Liver (tissue), 3 donors: Measurements from ENCODE around the gene CHRNB2.

ENCODE experiments used
- EGR1 ChIP-seq, 2 donors: IDR thresholded peaks; 2 replicates each; pipeline ENCODE4 v1.6.1; 2016 to 2018; ENCODE audit warnings: antibody characterized with exemption in 2 of 2, low read depth in 2 of 2
- FOXA1 ChIP-seq: IDR thresholded peaks from 2 replicates; pipeline ENCODE4 v1.6.1; 2016; ENCODE audit warnings: antibody characterized with exemption
- GABPA ChIP-seq, 2 donors: IDR thresholded peaks in 1 of 2; conservative IDR thresholded peaks in 1 of 2; 2 replicates each; pipeline ENCODE4 v1.6.1; 2016; ENCODE audit warnings: antibody characterized with exemption in 2 of 2, mild to moderate bottlenecking in 1 of 2, moderate library complexity in 1 of 2
- HNF4G ChIP-seq: IDR thresholded peaks from 2 replicates; pipeline ENCODE4 v1.6.1; 2016; ENCODE audit warnings: antibody characterized with exemption
- JUND ChIP-seq, 2 donors: IDR thresholded peaks; 2 replicates each; pipeline ENCODE4 v1.6.1; 2016; ENCODE audit warnings: antibody characterized with exemption in 2 of 2
- RAD21 ChIP-seq, 2 donors: IDR thresholded peaks; 2 replicates each; pipeline ENCODE4 v1.6.1; 2016; ENCODE audit warnings: antibody characterized with exemption in 2 of 2, mild to moderate bottlenecking in 2 of 2
- SP1 ChIP-seq: IDR thresholded peaks from 2 replicates; pipeline ENCODE4 v1.6.1; 2018; ENCODE audit warnings: antibody characterized with exemption, mild to moderate bottlenecking
- TAF1 ChIP-seq: conservative IDR thresholded peaks from 2 replicates; pipeline ENCODE4 v1.6.1; 2016; ENCODE audit warnings: antibody characterized with exemption, mild to moderate bottlenecking
- TF ChIP-seq, protein P1 (sequence below): fragments of 150-350 bp; IDR thresholded peaks from 2 replicates; pipeline ENCODE4 v1.5.1; 2017; ENCODE audit warnings: improper control_type of control experiment, low read depth, low read length; ENCODE audit not compliant: missing input control
- TF ChIP-seq, protein P2 (sequence below): IDR thresholded peaks from 2 replicates; pipeline ENCODE4 v1.6.1; 2016; ENCODE audit warnings: antibody characterized with exemption
- TF ChIP-seq, protein P3 (sequence below): IDR thresholded peaks from 2 replicates; pipeline ENCODE4 v1.6.1; 2016; ENCODE audit warnings: antibody characterized with exemption, mild to moderate bottlenecking
- TF ChIP-seq, protein P4 (sequence below): IDR thresholded peaks from 2 replicates; pipeline ENCODE4 v1.6.1; 2016; ENCODE audit warnings: antibody characterized with exemption
- donor health status: healthy.
- donor health status: healthy.

DNA sequence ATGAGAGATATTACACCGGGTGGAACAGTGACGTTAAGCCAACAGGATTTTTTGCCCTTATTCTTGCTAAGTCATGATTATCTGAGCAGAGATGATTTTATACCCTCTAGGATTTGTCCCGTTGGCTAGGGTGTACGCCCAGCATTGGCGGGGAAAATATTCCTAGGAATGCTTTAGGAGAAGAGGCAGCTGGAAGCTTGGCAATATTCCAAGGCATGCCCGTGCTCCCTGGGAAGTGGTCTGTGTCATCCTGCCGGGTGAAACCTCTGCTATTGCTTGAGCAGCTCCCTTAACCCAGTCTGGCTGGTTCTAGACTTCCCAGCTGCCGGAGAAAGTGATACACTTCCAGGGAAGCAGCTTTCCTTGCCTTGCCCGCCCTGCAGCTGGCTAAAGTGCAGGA, 16.2 kb downstream of the CHRNB2 start:
- no peak for TF ChIP-seq FOXA1
- TF ChIP-seq, protein P1, sequence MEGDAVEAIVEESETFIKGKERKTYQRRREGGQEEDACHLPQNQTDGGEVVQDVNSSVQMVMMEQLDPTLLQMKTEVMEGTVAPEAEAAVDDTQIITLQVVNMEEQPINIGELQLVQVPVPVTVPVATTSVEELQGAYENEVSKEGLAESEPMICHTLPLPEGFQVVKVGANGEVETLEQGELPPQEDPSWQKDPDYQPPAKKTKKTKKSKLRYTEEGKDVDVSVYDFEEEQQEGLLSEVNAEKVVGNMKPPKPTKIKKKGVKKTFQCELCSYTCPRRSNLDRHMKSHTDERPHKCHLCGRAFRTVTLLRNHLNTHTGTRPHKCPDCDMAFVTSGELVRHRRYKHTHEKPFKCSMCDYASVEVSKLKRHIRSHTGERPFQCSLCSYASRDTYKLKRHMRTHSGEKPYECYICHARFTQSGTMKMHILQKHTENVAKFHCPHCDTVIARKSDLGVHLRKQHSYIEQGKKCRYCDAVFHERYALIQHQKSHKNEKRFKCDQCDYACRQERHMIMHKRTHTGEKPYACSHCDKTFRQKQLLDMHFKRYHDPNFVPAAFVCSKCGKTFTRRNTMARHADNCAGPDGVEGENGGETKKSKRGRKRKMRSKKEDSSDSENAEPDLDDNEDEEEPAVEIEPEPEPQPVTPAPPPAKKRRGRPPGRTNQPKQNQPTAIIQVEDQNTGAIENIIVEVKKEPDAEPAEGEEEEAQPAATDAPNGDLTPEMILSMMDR = no peak
- no peak for TF ChIP-seq HNF4G
- TF ChIP-seq TAF1 = no peak
- TF ChIP-seq, protein P2, sequence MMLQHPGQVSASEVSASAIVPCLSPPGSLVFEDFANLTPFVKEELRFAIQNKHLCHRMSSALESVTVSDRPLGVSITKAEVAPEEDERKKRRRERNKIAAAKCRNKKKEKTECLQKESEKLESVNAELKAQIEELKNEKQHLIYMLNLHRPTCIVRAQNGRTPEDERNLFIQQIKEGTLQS = no peak
- TF ChIP-seq RAD21 (IDR thresholded peaks at IDR 0.05) = no peak
- TF ChIP-seq, protein P3, sequence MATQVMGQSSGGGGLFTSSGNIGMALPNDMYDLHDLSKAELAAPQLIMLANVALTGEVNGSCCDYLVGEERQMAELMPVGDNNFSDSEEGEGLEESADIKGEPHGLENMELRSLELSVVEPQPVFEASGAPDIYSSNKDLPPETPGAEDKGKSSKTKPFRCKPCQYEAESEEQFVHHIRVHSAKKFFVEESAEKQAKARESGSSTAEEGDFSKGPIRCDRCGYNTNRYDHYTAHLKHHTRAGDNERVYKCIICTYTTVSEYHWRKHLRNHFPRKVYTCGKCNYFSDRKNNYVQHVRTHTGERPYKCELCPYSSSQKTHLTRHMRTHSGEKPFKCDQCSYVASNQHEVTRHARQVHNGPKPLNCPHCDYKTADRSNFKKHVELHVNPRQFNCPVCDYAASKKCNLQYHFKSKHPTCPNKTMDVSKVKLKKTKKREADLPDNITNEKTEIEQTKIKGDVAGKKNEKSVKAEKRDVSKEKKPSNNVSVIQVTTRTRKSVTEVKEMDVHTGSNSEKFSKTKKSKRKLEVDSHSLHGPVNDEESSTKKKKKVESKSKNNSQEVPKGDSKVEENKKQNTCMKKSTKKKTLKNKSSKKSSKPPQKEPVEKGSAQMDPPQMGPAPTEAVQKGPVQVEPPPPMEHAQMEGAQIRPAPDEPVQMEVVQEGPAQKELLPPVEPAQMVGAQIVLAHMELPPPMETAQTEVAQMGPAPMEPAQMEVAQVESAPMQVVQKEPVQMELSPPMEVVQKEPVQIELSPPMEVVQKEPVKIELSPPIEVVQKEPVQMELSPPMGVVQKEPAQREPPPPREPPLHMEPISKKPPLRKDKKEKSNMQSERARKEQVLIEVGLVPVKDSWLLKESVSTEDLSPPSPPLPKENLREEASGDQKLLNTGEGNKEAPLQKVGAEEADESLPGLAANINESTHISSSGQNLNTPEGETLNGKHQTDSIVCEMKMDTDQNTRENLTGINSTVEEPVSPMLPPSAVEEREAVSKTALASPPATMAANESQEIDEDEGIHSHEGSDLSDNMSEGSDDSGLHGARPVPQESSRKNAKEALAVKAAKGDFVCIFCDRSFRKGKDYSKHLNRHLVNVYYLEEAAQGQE = no peak
- TF ChIP-seq JUND (IDR thresholded peaks at IDR 0.05) = no peak
- TF ChIP-seq GABPA (IDR thresholded peaks at IDR 0.05 in 1 of 2, conservative IDR thresholded peaks at IDR 0.05 in 1 of 2) = no peak
- no peak for TF ChIP-seq SP1
- TF ChIP-seq, protein P4, sequence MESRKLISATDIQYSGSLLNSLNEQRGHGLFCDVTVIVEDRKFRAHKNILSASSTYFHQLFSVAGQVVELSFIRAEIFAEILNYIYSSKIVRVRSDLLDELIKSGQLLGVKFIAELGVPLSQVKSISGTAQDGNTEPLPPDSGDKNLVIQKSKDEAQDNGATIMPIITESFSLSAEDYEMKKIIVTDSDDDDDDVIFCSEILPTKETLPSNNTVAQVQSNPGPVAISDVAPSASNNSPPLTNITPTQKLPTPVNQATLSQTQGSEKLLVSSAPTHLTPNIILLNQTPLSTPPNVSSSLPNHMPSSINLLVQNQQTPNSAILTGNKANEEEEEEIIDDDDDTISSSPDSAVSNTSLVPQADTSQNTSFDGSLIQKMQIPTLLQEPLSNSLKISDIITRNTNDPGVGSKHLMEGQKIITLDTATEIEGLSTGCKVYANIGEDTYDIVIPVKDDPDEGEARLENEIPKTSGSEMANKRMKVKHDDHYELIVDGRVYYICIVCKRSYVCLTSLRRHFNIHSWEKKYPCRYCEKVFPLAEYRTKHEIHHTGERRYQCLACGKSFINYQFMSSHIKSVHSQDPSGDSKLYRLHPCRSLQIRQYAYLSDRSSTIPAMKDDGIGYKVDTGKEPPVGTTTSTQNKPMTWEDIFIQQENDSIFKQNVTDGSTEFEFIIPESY = no peak
- TF ChIP-seq EGR1 (IDR thresholded peaks at IDR 0.05; ENCODE audit: low read depth in 2 of 2) = no peak
